GM12878 (cell line): Measurements from ENCODE around the gene TTLL8. TPM values are rescaled to one million over a fixed set of nuclear protein-coding genes. Genes with fewer than 3 reads are reported as not detected.

Experiments
- ATAC-seq: fragments of 200-7000 bp; cut with Tn5 transposase; 3 replicates; pipeline ENCODE4 v1.9.1; 2020; ENCODE audit warnings: mild to moderate bottlenecking, moderate library complexity
- BruUV-seq: library from RNA; stranded (reverse); fragments of 400-500 nt; replicated peaks from 2 replicates; lab custom pipeline; 2021; lab: Mats Ljungman, UMichigan
- CTCF ChIA-PET: fragments of 300-600 bp; sonication (Branson Sonifier 250); formaldehyde crosslinking; extraction: SDS; loops from one replicate; lab custom pipeline; 2021; ENCODE audit warnings: inconsistent platforms; lab: Yijun Ruan, JAX
- POLR2A ChIA-PET: fragments of 350-600 bp; formaldehyde crosslinking; extraction: SDS; loops from one replicate; lab custom pipeline; 2021; ENCODE audit warnings: inconsistent platforms; lab: Charles Lee
- RAD21 ChIA-PET: fragments of 300-600 bp; sonication (Branson Sonifier 250); formaldehyde crosslinking; loops from one replicate; lab custom pipeline; 2023; ENCODE audit warnings: antibody characterized with exemption; ENCODE audit not compliant: unreplicated experiment; lab: Charles Lee
- SMC1A ChIA-PET: fragments of 300-600 bp; sonication (Branson Sonifier 250); formaldehyde crosslinking; loops from one replicate; lab custom pipeline; 2023; ENCODE audit not compliant: unreplicated experiment, uncharacterized antibody; lab: Charles Lee
- DNase-seq: peaks from one replicate; pipeline ENCODE4 v3.0.0-alpha.2; 2011; ENCODE audit warnings: low read depth, low spot score
- FAIRE-seq: peaks from 3 replicates; lab custom pipeline; 2011; peaks lifted over from hg19 to GRCh38; lab: Jason Lieb, UNC
- H2AFZ ChIP-seq: 2 replicates; pipeline ENCODE4 v1.6.0; 2011; ENCODE audit warnings: low read depth, low read length, control low read depth; ENCODE audit not compliant: control insufficient read depth
- H3K27ac ChIP-seq: 2 replicates; pipeline ENCODE4 v1.5.1; 2011; ENCODE audit warnings: control low read depth; ENCODE audit not compliant: control insufficient read depth, insufficient read depth
- H3K27me3 ChIP-seq, 2 experiments: replicated peaks in 1 of 2; 2 replicates each; pipeline versions ENCODE4 v1.6.0 to v1.6.1; 2011; ENCODE audit warnings: low read length in 1 of 2; ENCODE audit not compliant: control insufficient read depth in 2 of 2, insufficient read depth in 2 of 2
- H3K36me3 ChIP-seq, 2 experiments: 2 replicates each; pipeline ENCODE4 v1.5.1; 2011; ENCODE audit warnings: low read length in 1 of 2; ENCODE audit not compliant: control insufficient read depth in 2 of 2, insufficient read depth in 2 of 2
- H3K4me1 ChIP-seq: 2 replicates; pipeline ENCODE4 v1.6.1; 2011; ENCODE audit warnings: mild to moderate bottlenecking, low read length, moderate library complexity, mixed read lengths; ENCODE audit not compliant: control insufficient read depth, insufficient read depth
- H3K4me2 ChIP-seq: 2 replicates; pipeline ENCODE4 v1.6.0; 2011; ENCODE audit warnings: control low read depth; ENCODE audit not compliant: control insufficient read depth, insufficient read depth
- H3K4me3 ChIP-seq: fragments of 200-600 bp; sonication (generic); 2 replicates; pipeline ENCODE4 v1.5.1; 2016
- H3K79me2 ChIP-seq: 2 replicates; pipeline ENCODE4 v1.6.0; 2011; ENCODE audit warnings: low read length; ENCODE audit not compliant: control insufficient read depth, insufficient read depth
- H3K9ac ChIP-seq: 2 replicates; pipeline ENCODE4 v1.8.0; 2011; ENCODE audit warnings: low read length, control low read depth, mixed read lengths; ENCODE audit not compliant: control insufficient read depth, insufficient read depth
- H3K9me3 ChIP-seq: replicated peaks from 3 replicates; pipeline ENCODE4 v1.5.1; 2011; ENCODE audit warnings: mild to moderate bottlenecking, low read length; ENCODE audit not compliant: control insufficient read depth, insufficient read depth
- H4K20me1 ChIP-seq: 2 replicates; pipeline ENCODE4 v1.6.0; 2011; ENCODE audit not compliant: control insufficient read depth, insufficient read depth
- BHLHE40 ChIP-seq, 2 experiments: fragments of 450-650 bp in 1 of 2; IDR thresholded peaks; 2 replicates each; pipeline ENCODE4 v1.6.1; 2011 to 2017; ENCODE audit warnings: low read depth in 2 of 2, borderline replicate concordance in 1 of 2, improper control_type of control experiment in 1 of 2, low read length in 1 of 2, mild to moderate bottlenecking in 1 of 2
- CBFB ChIP-seq: IDR thresholded peaks from 2 replicates; pipeline ENCODE4 v1.6.1; 2016; ENCODE audit warnings: antibody characterized with exemption, low read depth
- CBX3 ChIP-seq: fragments of 200-600 bp; sonication (generic); IDR thresholded peaks from 2 replicates; pipeline ENCODE4 v1.6.1; 2016; ENCODE audit warnings: low read depth, borderline replicate concordance
- EGR1 ChIP-seq, 2 experiments: IDR thresholded peaks; 1 replicate in 1 of 2; 2 replicates in 1 of 2; pipeline ENCODE4 v1.6.1; 2011 to 2012; ENCODE audit warnings: low read depth in 2 of 2, low read length in 2 of 2, borderline replicate concordance in 1 of 2, mild to moderate bottlenecking in 1 of 2, moderate library complexity in 1 of 2
- HCFC1 ChIP-seq: fragments of 150-350 bp; IDR thresholded peaks from 2 replicates; pipeline ENCODE4 v1.6.1; 2014; ENCODE audit warnings: low read length
- HDGF ChIP-seq: fragments of 450-650 bp; IDR thresholded peaks from 2 replicates; pipeline ENCODE4 v1.6.1; 2016; ENCODE audit warnings: antibody characterized with exemption
- LARP7 ChIP-seq: fragments of 450-650 bp; IDR thresholded peaks from 2 replicates; pipeline ENCODE4 v1.6.1; 2017; ENCODE audit warnings: mild to moderate bottlenecking
- MYB ChIP-seq: fragments of 150-350 bp; IDR thresholded peaks from 2 replicates; pipeline ENCODE4 v1.6.1; 2014; ENCODE audit warnings: mild to moderate bottlenecking, low read depth, low read length, borderline replicate concordance
- SMAD1 ChIP-seq: fragments of 450-650 bp; IDR thresholded peaks from 2 replicates; pipeline ENCODE4 v1.6.1; 2018; ENCODE audit warnings: mild to moderate bottlenecking, low read depth; ENCODE audit not compliant: partially characterized antibody
- WGBS: methylation state at CpG from one replicate; pipeline ENCODE4 v1.1.6; 2016; ENCODE audit warnings: low lambda C conversion rate; ENCODE audit not compliant: insufficient replicate concordance, insufficient coverage; ENCODE audit errors: missing lambda C conversion rate; 5-methylcytosine and 5-hydroxymethylcytosine counted together
- in situ Hi-C: fragments of 300-500 bp; cut with MboI; formaldehyde crosslinking; loops from 9 replicates; pipeline ENCODE4 v1.14.3; 2018; ENCODE audit warnings: mixed read lengths
- intact Hi-C: fragments of 100-400 bp; cut with micrococcal nuclease; formaldehyde crosslinking; loops from one replicate; pipeline ENCODE4 v1.14.2; 2022; ENCODE audit not compliant: unreplicated experiment
- polyA plus RNA-seq, 11 experiments: library from polyadenylated mRNA; depleted of rRNA in 4 of 11; unstranded in 6 of 11; stranded (reverse) in 5 of 11; fragments of >200 nt; fragmentation: Nextera tagmentation in 4 of 11; fragmentation: Illumina TruSeq in 1 of 11; extraction: Ambion mirVana in 4 of 11; extraction: Trizol in 1 of 11; gene quantifications; 1 replicate in 1 of 11; 2 replicates in 10 of 11; pipeline versions ENCODE4 v1.2.1 to v1.2.3, GENCODE V29; 2011 to 2016; ENCODE audit warnings: inconsistent platforms in 2 of 11, missing spikeins in 2 of 11, low read depth in 1 of 11
- total RNA-seq, 4 experiments: library from RNA; depleted of rRNA in 3 of 4; stranded (reverse); fragments of >200 nt in 3 of 4; fragmentation: Illumina TruSeq in 1 of 4; extraction: Trizol in 1 of 4; gene quantifications; 2 replicates each; pipeline versions ENCODE4 v1.2.1 to v1.2.3, GENCODE V29; 2013 to 2021

TTLL8 gene
- total and polyA plus RNA-seq, 10 of the 15 experiments (the other 5 are each of a cell fraction or from before 2014, with no cell fraction given), result not detected

DNA sequence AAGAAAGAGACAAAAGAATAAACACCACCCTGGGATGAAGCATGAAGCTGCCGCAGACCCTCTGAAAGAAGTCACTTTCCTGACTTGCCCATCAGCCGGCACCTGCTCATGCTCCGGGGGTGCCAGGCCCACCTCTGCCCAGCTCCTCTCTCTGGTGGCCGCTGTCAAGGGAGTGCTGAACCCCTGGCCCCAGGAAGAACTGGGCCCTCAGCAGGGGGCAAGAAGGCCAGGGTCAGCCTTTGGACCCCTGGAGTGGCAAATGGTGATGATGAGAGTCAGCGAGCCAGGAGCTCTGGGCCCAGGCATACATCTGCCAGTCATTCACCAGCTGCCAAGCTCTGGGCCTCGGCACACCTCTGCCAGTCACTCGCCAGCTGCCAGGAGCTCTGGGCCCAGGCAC, 17.4 kb downstream of the TTLL8 start:
- FAIRE-seq, result no peak
- no peak overlapping the region for H3K9ac ChIP-seq
- intact Hi-C loops (no loop called here), in situ Hi-C loops (loop anchor here (25.0 kb wide), 1 partner anchor 703 kb away; no protein-coding TSS in a partner anchor)
- no peaks in the 10 kb centered on the region for H3K79me2 ChIP-seq
- H4K20me1 ChIP-seq, result no peaks in the 10 kb centered on the region
- no peaks in the 10 kb centered on the region; a peak in 1 of 4 replicates for H3K27me3 ChIP-seq
- H3K4me3 ChIP-seq, result no peak overlapping the region
- no peak overlapping the region for H3K4me2 ChIP-seq
- CTCF ChIA-PET, result no interaction called here
- DNase-seq, result no peak
- SMC1A ChIA-PET, result no interaction called here
- 31% methylated on average over 7 of the region's 7 CpGs for WGBS
- RAD21 ChIA-PET, result no interaction called here
- no peaks in the 10 kb centered on the region for H3K36me3 ChIP-seq
- no peak for ATAC-seq
- H3K27ac ChIP-seq, result no peak overlapping the region
- no peaks in the 10 kb centered on the region for H3K4me1 ChIP-seq
- H2AFZ ChIP-seq, result no peak overlapping the region
- TF ChIP-seq EGR1 (IDR thresholded peaks at IDR 0.05; ENCODE audit: borderline replicate concordance in 1 of 2, low read depth in 2 of 2, low read length in 2 of 2) (no peak), HDGF (no peak), CBX3 (no peak), SMAD1 (no peak), MYB (no peak), BHLHE40 (IDR thresholded peaks at IDR 0.05; ENCODE audit: borderline replicate concordance in 1 of 2, low read depth in 2 of 2, low read length in 1 of 2) (no peak), LARP7 (no peak), HCFC1 (no peak), CBFB (no peak)
- no TSS peak for BruUV-seq
- POLR2A ChIA-PET, result no interaction called here
- H3K9me3 ChIP-seq, result no peaks in the 10 kb centered on the region; the same call in 2 of the 3 replicates
